ENCODE data around the gene FAIM2. TPM values are rescaled to one million over a fixed set of nuclear protein-coding genes. Genes with fewer than 3 reads are reported as not detected.

Gene FAIM2
- total and polyA plus RNA-seq, 9 of the 15 experiments (the other 6 are each of a cell fraction or from before 2014, with no cell fraction given), result 0.01 to 0.10 TPM; not detected in 7

GRCh38 chr12:49868952-49869815, 34.5 kb downstream of the FAIM2 start (continued):
- TF ChIP-seq ZBTB40 (IDR thresholded peaks at IDR 0.05), result no peak
- no peak for TF ChIP-seq ZBTB40 (CRISPR knock-in tag; IDR thresholded peaks at IDR 0.05)
- TF ChIP-seq ZNF75A (CRISPR knock-in tag; IDR thresholded peaks at IDR 0.05), result 0 out of 2 replicates have a peak, but pooled peaks have one; percentile 64
- TF ChIP-seq MLX (CRISPR knock-in tag; conservative IDR thresholded peaks at IDR 0.05), result peak; percentile 92 to 97
- peak; percentile 59 for TF ChIP-seq ZFX (CRISPR knock-in tag; IDR thresholded peaks at IDR 0.05)
- TF ChIP-seq MEF2D (tag; conservative IDR thresholded peaks at IDR 0.05; ENCODE audit: low read depth), result peak; percentile 79
- TF ChIP-seq BMI1 (IDR thresholded peaks at IDR 0.05; ENCODE audit: low read length), result no peak
- peak; percentile 97 for TF ChIP-seq JUN (IDR thresholded peaks at IDR 0.05; ENCODE audit: borderline replicate concordance, low read depth, low read length)
- TF ChIP-seq JUN (CRISPR knock-in tag; IDR thresholded peaks at IDR 0.05; ENCODE audit: borderline replicate concordance), result no peak
- peak; percentile 68 for TF ChIP-seq BACH1 (tag; IDR thresholded peaks at IDR 0.05)
- TF ChIP-seq ZKSCAN3 (CRISPR knock-in tag; IDR thresholded peaks at IDR 0.05), result no peak
- no peak for TF ChIP-seq SRSF3 (IDR thresholded peaks at IDR 0.05; ENCODE audit: insufficient read depth, low read length)
- peak; percentile 67; the same call in 1 of the 2 replicates for TF ChIP-seq HIVEP1 (CRISPR knock-in tag; IDR thresholded peaks at IDR 0.05)
- TF ChIP-seq ZNF740 (CRISPR knock-in tag; IDR thresholded peaks at IDR 0.05), result peak; percentile 93
- TF ChIP-seq ZNF740 (tag; IDR thresholded peaks at IDR 0.05), result peak in 1 of 2 experiments; percentile 92; a peak in 2 of 4 replicates
- TF ChIP-seq CHD4 (IDR thresholded peaks at IDR 0.05; ENCODE audit: insufficient read depth, insufficient replicate concordance, low read depth, low read length, poor library complexity, severe bottlenecking), result no peak
- no peak for TF ChIP-seq TAF15 (IDR thresholded peaks at IDR 0.05; ENCODE audit: low read depth, low read length)
